ENCODE data around the gene RPTOR.

DNA sequence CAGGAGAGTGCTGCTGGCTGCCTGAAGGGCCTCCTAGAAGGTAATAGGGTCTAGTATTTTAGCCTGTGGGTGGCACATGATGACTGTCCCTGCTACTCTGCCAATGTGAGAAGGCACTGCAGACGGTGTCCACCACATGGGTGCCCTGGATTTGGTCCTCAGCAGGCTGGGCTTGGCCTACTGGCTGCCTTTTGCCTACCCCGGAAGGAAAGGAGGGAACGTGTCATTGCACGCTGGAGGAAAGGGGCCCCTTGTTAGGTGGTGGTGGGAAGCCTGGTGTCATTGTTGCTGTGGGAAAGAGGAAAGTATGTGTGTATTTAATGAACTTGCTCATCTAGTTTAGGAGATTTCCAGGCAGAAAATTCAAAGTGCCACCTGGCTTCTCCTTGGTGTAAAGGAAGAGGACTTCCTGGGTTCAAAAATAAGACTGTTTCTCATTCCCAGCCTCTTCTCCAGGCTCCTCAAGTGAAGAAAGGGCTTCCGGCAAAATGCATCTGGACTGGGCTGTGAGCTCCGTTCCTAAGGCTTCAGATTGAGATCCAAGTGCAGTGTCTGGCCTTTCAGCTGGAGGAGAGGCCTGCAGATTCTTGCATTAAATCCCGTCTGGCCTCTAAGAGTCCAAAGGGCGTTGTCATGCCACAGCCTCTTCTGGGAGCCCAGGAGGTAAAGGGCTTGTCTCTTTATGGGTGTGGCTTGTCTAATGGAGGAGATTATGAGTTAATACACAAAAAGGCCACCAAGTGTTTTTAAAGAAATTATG lies 55.1 kb downstream of the RPTOR start:
- no peak for TF ChIP-seq POLR2AphosphoS5 (IDR thresholded peaks at IDR 0.05; ENCODE audit: borderline replicate concordance, low read depth, low read length)
- TF ChIP-seq EZH2 (IDR thresholded peaks at IDR 0.05) = no peak
